ENCODE results near the gene DISP1.

GRCh38 chr1:222790520-222790919 lies 24.3 kb upstream of the DISP1 start:
- TF ChIP-seq POLR2A (IDR thresholded peaks at IDR 0.05) (no peak), POLR2AphosphoS5 (IDR thresholded peaks at IDR 0.05) (no peak)
- TF ChIP-seq, protein P1, sequence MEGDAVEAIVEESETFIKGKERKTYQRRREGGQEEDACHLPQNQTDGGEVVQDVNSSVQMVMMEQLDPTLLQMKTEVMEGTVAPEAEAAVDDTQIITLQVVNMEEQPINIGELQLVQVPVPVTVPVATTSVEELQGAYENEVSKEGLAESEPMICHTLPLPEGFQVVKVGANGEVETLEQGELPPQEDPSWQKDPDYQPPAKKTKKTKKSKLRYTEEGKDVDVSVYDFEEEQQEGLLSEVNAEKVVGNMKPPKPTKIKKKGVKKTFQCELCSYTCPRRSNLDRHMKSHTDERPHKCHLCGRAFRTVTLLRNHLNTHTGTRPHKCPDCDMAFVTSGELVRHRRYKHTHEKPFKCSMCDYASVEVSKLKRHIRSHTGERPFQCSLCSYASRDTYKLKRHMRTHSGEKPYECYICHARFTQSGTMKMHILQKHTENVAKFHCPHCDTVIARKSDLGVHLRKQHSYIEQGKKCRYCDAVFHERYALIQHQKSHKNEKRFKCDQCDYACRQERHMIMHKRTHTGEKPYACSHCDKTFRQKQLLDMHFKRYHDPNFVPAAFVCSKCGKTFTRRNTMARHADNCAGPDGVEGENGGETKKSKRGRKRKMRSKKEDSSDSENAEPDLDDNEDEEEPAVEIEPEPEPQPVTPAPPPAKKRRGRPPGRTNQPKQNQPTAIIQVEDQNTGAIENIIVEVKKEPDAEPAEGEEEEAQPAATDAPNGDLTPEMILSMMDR (IDR thresholded peaks at IDR 0.05 in 8 of 11, conservative IDR thresholded peaks at IDR 0.05 in 3 of 11), result no peak

Measured in spleen (tissue), 7 donors.